Measurements from ENCODE around the gene SLC38A3. TPM values are rescaled to one million over a fixed set of nuclear protein-coding genes. Genes with fewer than 3 reads are reported as not detected.

Gene SLC38A3
- total RNA-seq, 1 donor from 2014 or later = 0.17 TPM

- H3K9ac ChIP-seq = no peak overlapping the region
- no peak overlapping the region for H3K27ac ChIP-seq
- H3K79me2 ChIP-seq (ENCODE audit: low read depth) = no peaks in the 10 kb centered on the region
- H3K4me1 ChIP-seq = no peaks in the 10 kb centered on the region
- no peaks in the 10 kb centered on the region for H3K9me3 ChIP-seq (ENCODE audit: low read depth)
- H3K4me3 Mint-ChIP-seq = no peak overlapping the region
- H3K27me3 Mint-ChIP-seq (ENCODE audit: insufficient read depth, low read depth) = peaks cover 8% of the 10 kb centered on the region
- H2AFZ ChIP-seq (replicated peaks) = no peak overlapping the region
- H3K4me2 ChIP-seq = no peak overlapping the region
- H4K20me1 ChIP-seq (ENCODE audit: low read depth) = no peaks in the 10 kb centered on the region
- peaks cover 9% of the 10 kb centered on the region for H3K4me1 Mint-ChIP-seq
- no peak overlapping the region for H3K4me3 ChIP-seq
- H3F3A ChIP-seq (ENCODE audit: low read depth) = no peaks in the 10 kb centered on the region
- H3K27ac Mint-ChIP-seq = peak overlapping the region; percentile 46
- no peaks in the 10 kb centered on the region for H3K9me3 Mint-ChIP-seq
- TF ChIP-seq EZH2phosphoT487 (IDR thresholded peaks at IDR 0.05) = no peak
- TF ChIP-seq CTCF (IDR thresholded peaks at IDR 0.05) = no peak
- no peak for TF ChIP-seq EZH2 (IDR thresholded peaks at IDR 0.05)
- no peaks in the 10 kb centered on the region for H3K27me3 ChIP-seq
- DNase-seq (ENCODE audit: low spot score) = no peak
- no peaks in the 10 kb centered on the region for H3K36me3 ChIP-seq
- H3K36me3 Mint-ChIP-seq = no peaks in the 10 kb centered on the region
These were observed 8.3 kb downstream of the SLC38A3 start for GRCh38 chr3:50213373-50213772.

GRCh38 chr3:50214824-50215223, 9.8 kb downstream of the SLC38A3 start:
- H3K9me3 ChIP-seq (ENCODE audit: low read depth) = no peaks in the 10 kb centered on the region
- H3K4me3 ChIP-seq = no peak overlapping the region
- H3F3A ChIP-seq (ENCODE audit: low read depth) = no peaks in the 10 kb centered on the region
- no peaks in the 10 kb centered on the region for H3K36me3 ChIP-seq
- Mint-ChIP-seq H3K4me3 (no peak overlapping the region), H3K4me1 (peaks cover 4% of the 10 kb centered on the region), H3K36me3 (no peaks in the 10 kb centered on the region), H3K9me3 (no peaks in the 10 kb centered on the region), H3K27me3 (ENCODE audit: insufficient read depth, low read depth) (peaks cover 11% of the 10 kb centered on the region), H3K27ac (no peak overlapping the region)
- no peaks in the 10 kb centered on the region for H3K27me3 ChIP-seq
- no peak overlapping the region for H2AFZ ChIP-seq (replicated peaks)
- no peaks in the 10 kb centered on the region for H3K4me1 ChIP-seq
- H3K9ac ChIP-seq = no peak overlapping the region
- H4K20me1 ChIP-seq (ENCODE audit: low read depth) = no peaks in the 10 kb centered on the region
- no peak for DNase-seq (ENCODE audit: low spot score)
- no peak overlapping the region for H3K4me2 ChIP-seq
- no peaks in the 10 kb centered on the region for H3K79me2 ChIP-seq (ENCODE audit: low read depth)
- TF ChIP-seq CTCF (IDR thresholded peaks at IDR 0.05) (no peak), EZH2phosphoT487 (IDR thresholded peaks at IDR 0.05) (no peak), EZH2 (IDR thresholded peaks at IDR 0.05) (no peak)
- no peak overlapping the region for H3K27ac ChIP-seq

GRCh38 chr3:50215529-50215928, 10.5 kb downstream of the SLC38A3 start:
- Histone ChIP-seq H3F3A (ENCODE audit: low read depth) (no peaks in the 10 kb centered on the region), H3K79me2 (ENCODE audit: low read depth) (no peaks in the 10 kb centered on the region), H2AFZ (replicated peaks) (no peak overlapping the region), H3K4me3 (no peak overlapping the region), H3K4me1 (no peaks in the 10 kb centered on the region), H3K9ac (no peak overlapping the region), H3K36me3 (no peaks in the 10 kb centered on the region), H4K20me1 (ENCODE audit: low read depth) (no peaks in the 10 kb centered on the region), H3K9me3 (ENCODE audit: low read depth) (no peaks in the 10 kb centered on the region), H3K27me3 (no peaks in the 10 kb centered on the region), H3K4me2 (no peak overlapping the region), H3K27ac (no peak overlapping the region)
- no peak for DNase-seq (ENCODE audit: low spot score)
- H3K4me3 Mint-ChIP-seq = no peak overlapping the region
- TF ChIP-seq CTCF (IDR thresholded peaks at IDR 0.05) = no peak
- TF ChIP-seq EZH2phosphoT487 (IDR thresholded peaks at IDR 0.05) = no peak
- TF ChIP-seq EZH2 (IDR thresholded peaks at IDR 0.05) = no peak
- peaks cover 11% of the 10 kb centered on the region for H3K27me3 Mint-ChIP-seq (ENCODE audit: insufficient read depth, low read depth)
- H3K9me3 Mint-ChIP-seq = no peaks in the 10 kb centered on the region
- no peaks in the 10 kb centered on the region for H3K36me3 Mint-ChIP-seq
- peaks cover 8% of the 10 kb centered on the region for H3K4me1 Mint-ChIP-seq
- H3K27ac Mint-ChIP-seq = no peak overlapping the region

All from neural progenitor cell (in vitro differentiated cells).